Measurements from ENCODE around the gene DPYSL5.
"Not testable (repeated sequence)": the region's sequence is repeated elsewhere in the genome, so short reads cannot be mapped to it uniquely, and the experiment has no call there.

DPYSL5 gene

GRCh38 chr2:26900831-26901321 is 52.9 kb downstream of the DPYSL5 start:
- no peak for DNase-seq (ENCODE audit: low read depth in 2 of 3, low spot score in 2 of 3)

- no peak for DNase-seq (ENCODE audit: low read depth in 2 of 3, low spot score in 2 of 3)
These were observed 53.6 kb downstream of the DPYSL5 start for GRCh38 chr2:26901326-26902183.

GRCh38 chr2:26903676-26904075 is 55.7 kb downstream of the DPYSL5 start:
- DNase-seq (ENCODE audit: low read depth in 2 of 3, low spot score in 2 of 3), result no peak

DNA sequence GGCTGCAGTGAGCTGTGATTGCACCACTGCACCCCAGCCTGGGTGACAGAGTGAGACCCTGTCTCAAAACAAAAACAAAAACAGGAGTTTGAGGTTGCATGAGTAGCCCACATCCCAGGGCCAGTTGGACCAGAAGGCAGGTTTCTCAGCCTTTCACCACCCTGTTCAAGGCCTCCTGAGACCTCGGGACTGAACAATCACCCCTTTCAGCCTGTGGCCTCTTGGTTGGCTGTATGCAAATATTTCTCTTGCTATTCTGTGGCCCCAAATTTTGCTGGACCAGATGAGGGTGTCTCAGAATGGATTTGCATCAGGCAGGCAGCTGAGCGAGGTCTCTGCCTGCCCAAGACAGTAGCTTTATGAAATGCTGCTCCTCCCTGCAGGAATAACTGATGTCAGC is 56.9 kb downstream of the DPYSL5 start:
- DNase-seq (ENCODE audit: low read depth in 2 of 3, low spot score in 2 of 3), result no peak

DNA sequence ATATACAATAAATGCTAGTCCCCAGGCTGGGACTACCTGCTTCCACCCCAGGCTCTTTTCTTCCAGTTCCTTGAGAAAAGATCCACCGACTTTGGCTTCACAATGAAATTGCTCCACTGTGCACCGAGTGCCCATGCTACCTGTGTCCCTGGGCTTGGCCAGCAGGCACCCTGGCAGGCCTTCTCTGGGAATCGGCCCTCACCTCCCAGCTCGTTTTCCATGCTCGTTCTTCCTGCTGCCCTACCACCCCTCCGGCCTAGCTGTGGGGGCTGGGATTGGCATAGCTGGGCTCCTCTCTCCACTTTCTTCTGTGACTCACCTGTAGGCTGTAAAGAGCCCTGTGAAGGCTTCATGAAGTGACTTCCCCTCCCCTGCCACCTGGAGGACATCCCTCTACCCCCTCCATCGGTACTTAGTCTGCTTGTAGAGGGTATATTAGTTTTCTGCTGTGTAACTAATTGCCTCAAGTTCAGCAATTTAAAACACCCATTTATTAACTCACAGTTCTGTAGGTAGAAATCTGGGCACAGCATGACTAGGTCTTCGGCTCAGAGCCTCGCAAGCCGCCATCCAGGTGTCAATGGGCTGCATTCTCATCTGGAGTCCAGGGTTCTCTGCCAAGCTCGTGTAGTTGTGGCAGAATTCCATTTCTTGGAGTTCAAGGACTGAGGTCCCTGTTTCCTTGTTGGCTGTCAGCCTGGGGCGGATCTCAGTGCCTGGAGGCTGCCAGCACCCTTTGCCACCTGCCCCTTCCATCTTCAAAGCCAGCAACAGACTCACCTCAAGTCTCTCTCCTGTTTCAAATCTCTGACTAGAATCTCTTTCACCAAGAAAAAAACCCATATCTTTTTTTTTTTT is 57.6 kb downstream of the DPYSL5 start:
- no peak for DNase-seq (ENCODE audit: low read depth in 2 of 3, low spot score in 2 of 3)

GRCh38 chr2:26907416-26907815 is 59.5 kb downstream of the DPYSL5 start:
- DNase-seq (ENCODE audit: low read depth in 2 of 3, low spot score in 2 of 3), result no peak

DNA sequence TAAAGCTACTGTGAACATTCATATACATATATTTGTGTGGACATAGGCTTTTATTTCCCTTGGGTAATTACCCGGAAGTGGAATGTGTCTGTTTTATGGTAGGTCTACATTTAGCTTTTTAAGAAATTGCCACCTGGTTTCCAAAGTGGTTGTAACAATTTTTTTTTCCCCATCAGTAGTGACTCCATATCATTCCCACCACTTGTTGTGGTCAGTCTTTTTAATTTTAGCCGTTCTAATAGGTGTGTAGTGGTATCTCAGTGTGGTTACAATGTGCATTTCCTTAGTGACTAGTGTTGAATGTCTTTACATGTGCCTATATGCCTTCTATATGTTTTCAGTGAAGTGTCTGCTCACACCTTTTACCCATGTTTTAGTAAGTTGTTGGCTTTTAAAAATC is 62.2 kb downstream of the DPYSL5 start:
- DNase-seq (ENCODE audit: low read depth in 2 of 3, low spot score in 2 of 3), result no peak

DNA sequence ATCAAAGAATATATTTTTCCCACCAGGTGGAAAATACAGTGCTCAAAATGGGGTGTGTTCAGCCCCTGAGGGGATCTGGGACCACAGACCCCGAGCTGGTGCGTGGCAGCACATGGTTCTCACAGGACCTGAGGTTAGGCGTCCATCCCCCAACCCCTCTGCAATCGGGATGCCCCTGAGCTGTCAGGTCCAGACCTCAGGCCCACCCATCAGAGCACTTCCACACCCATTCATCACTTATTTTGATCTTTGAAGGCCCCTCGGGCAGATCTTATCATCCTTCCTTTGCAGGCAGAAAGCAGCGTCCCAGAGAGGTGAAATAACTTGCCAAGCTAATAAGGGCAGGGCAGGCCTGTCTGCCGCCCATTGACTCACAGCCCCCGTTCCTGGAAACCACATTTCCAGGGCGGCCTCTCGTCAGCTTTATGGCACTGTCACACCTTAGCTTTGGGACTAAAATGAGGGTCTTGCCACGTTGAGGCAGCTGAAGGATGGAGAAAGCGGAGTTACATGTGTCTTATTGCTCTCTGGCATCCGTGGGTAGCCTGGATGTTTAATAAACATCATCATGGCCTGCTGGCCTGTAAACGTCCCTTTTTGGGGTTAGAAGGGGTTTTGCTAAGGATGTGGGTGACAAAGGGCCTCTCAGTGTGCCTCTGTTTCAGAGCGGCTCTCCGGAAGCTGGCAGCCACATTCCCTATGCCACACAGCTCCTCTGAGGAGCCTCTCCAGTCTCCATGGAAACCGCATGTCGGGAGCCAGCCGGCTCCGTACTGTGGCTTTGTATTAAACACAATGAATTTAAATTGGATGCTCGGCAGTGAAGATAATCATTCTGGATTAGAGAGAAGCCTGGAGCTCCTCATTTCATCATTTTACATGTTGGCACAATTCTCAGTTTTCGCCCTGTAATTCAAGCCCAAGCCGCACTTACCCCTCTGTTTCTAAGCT is 64.3 kb downstream of the DPYSL5 start:
- no peak for DNase-seq (ENCODE audit: low read depth in 2 of 3, low spot score in 2 of 3)

- no peak for DNase-seq (ENCODE audit: low read depth in 2 of 3, low spot score in 2 of 3)
These were observed 65.7 kb downstream of the DPYSL5 start for GRCh38 chr2:26913606-26913998.

DNA sequence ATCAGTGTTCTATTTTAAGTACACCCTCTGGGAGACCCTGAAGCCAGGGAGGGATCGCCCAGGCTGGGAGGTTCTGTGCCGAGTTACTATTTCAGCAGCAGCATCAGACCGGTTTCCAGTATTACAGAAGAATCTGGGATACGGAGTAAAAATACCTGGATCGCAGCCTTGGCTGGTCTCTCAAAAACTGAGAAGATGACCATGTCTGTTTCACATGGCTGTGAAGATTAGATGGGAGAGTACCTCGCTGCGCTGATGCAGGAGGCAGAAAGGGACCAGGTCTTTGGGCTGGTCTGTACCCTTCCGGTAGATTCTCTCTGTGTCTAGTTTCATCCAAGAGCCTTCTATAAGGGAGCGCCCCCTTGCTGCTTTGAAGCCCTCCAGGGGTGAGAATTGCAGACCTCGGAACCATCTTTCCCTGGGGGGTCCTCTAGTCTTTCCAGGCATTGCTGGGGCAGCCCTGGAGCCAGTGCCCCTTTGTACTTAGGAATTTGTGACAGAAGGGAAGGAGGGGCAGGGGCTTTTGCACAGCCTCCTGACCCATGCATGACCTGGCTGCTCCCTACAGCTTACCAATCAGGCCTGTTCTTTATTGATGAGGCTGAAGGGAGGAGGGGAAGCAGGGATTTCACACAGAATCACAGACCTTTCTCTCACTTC is 66.2 kb downstream of the DPYSL5 start:
- DNase-seq (ENCODE audit: low read depth in 2 of 3, low spot score in 2 of 3), result no peak

- no peak for DNase-seq (ENCODE audit: low read depth in 2 of 3, low spot score in 2 of 3)
These were observed 66.9 kb downstream of the DPYSL5 start for GRCh38 chr2:26914659-26915310.

GRCh38 chr2:26915316-26915715 is 67.4 kb downstream of the DPYSL5 start:
- DNase-seq (ENCODE audit: low read depth in 2 of 3, low spot score in 2 of 3), result no peak

- DNase-seq (ENCODE audit: low read depth in 2 of 3, low spot score in 2 of 3), result no peak
These were observed 68.3 kb downstream of the DPYSL5 start for GRCh38 chr2:26916128-26916692.

DNA sequence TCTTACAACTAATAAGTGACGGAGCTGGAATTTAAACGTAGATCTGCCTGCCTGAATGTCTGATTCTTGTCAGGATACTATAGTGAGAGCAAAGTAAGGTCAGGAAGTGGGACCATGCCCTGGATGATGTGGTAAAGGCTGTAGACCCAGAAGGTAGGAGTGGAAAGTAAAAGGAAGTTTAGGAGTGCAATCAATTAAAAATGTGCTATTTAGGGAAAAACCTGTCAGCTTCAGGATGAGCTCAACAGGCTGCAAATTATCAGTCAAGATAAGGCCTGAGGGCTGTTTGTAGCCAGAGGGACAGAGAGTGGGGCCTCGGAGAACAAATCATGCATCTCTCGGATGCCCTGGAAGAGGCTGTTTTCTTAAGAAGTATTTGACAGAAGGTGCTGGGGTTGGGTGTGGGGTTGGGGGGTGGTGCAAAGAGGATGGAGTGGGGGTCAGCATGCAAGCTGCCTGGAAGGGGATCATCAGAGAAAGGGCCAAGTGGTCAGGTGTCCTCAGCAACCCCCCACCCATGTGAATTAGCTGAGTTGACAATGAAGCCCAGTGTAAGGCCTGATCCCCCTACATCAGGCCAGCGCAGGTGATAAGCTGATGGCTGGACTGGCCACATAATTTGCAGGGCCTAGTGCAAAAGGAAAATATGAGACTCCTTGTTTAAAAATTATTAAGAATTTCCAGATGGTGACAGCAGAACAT is 69.4 kb downstream of the DPYSL5 start:
- DNase-seq (ENCODE audit: low read depth in 2 of 3, low spot score in 2 of 3), result no peak

DNA sequence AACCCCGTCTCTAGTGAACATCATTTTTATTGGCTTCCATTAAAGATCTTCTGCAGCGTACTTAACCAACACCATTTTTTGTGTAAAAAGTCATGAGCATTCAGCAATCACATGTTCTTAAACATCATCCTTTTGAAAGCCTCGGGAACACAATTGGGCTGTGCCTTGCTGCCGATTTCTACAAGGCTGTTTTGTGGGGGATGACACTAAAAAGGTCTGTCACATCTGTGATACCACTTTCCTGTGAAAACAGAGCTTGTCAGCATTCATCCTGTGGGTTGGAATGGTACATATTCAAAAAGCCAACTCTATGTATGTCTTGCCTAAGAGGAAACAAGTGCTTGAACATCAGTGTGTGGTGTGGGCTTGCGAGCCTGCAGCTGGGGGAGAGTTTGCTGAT is 73.4 kb downstream of the DPYSL5 start:
- DNase-seq (ENCODE audit: low read depth in 2 of 3, low spot score in 2 of 3), result no peak

DNA sequence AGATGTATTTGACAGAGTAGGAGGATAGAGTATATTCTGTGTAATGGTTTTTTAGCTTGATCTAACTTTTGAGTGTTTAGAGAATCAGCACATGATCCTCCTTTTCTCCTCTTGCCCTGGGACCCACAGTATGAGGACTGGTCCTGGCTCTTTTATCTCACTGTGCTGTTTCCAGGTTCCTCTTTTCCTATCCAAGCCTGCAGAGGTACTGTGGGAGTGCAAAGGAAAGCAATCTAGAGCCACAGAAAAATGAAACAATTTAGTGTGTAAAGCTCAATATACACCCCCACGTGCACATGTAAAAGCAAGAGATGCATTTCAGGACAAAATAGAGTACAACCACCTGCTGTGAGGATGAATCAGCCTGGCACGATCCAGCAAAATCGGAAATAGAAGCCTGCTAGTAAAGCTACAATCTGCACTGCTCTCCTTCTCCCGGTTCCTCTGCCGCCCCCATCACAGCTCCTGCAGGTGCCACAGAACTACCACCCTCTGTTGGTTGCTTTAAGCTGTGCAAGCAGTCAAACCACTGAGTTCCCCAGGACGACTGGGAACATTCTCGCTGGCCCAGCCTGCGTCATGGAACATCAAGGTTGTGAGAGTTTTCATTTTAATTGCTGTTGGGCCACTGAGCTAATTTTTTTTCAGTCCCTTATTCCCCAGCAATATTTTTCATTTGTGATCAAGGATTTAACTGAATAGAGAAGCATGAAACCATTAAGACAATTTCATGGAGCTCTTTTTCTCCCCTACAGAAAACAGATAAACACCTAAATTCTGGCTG is 74.7 kb downstream of the DPYSL5 start:
- no peak for DNase-seq (ENCODE audit: low read depth in 2 of 3, low spot score in 2 of 3)

- not testable (repeated sequence) for DNase-seq (ENCODE audit: low read depth in 2 of 3, low spot score in 2 of 3)
These were observed 75.2 kb downstream of the DPYSL5 start for GRCh38 chr2:26923189-26923466.

DNA sequence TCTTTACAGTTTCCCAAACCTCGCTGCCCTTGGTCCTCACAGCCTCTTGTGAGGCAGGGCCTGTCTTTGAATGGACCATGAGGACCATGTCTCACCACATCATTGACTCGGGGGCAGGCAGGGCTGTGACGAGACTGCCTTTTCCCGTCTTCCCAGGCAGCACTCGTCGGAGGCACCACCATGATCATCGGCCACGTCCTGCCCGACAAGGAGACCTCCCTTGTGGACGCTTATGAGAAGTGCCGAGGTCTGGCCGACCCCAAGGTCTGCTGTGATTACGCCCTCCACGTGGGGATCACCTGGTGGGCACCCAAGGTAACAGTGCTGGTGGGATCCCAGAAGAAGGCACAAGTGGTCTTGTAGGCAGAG is 76.8 kb downstream of the DPYSL5 start:
- no peak for DNase-seq (ENCODE audit: low read depth in 2 of 3, low spot score in 2 of 3)

All from activated CD8-positive, alpha-beta memory T cell treated with anti-CD3 and anti-CD28 coated beads for 48 hours (primary cell).